ENCODE results near the gene STIMATE.
A peak's percentile ranks its signal among the peaks of the same experiment; 100 is the strongest.

Gene STIMATE

DNA sequence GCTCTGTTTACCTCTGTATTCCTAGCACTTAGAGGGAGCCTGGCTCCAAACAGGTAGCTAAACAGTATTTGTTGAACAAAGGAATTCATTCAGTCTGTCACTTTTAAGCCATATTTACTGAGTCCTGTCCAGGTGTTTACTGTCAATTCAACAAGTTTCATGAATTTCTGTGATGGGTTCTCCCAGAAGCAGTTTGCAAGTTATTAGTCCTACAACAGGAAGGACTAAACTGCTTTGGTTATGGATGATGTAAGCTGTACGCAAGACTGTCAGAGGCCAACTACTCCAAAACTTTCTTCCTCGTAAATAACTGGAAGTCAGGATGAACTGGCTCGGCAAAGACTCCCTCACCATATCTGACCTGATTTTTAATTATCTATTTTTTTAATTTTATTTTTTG is 25.1 kb downstream of the STIMATE start:
- TF ChIP-seq ZNF366 (tag by site-specific recombination; conservative IDR thresholded peaks at IDR 0.05) = 0 out of 2 replicates have a peak, but pooled peaks have one; percentile 19
- TF ChIP-seq KLF9 (tag by site-specific recombination; IDR thresholded peaks at IDR 0.05; ENCODE audit: low read depth) = no peak
- TF ChIP-seq SCRT2 (tag by site-specific recombination; IDR thresholded peaks at IDR 0.05) = peak; percentile 86
- TF ChIP-seq, protein P1, sequence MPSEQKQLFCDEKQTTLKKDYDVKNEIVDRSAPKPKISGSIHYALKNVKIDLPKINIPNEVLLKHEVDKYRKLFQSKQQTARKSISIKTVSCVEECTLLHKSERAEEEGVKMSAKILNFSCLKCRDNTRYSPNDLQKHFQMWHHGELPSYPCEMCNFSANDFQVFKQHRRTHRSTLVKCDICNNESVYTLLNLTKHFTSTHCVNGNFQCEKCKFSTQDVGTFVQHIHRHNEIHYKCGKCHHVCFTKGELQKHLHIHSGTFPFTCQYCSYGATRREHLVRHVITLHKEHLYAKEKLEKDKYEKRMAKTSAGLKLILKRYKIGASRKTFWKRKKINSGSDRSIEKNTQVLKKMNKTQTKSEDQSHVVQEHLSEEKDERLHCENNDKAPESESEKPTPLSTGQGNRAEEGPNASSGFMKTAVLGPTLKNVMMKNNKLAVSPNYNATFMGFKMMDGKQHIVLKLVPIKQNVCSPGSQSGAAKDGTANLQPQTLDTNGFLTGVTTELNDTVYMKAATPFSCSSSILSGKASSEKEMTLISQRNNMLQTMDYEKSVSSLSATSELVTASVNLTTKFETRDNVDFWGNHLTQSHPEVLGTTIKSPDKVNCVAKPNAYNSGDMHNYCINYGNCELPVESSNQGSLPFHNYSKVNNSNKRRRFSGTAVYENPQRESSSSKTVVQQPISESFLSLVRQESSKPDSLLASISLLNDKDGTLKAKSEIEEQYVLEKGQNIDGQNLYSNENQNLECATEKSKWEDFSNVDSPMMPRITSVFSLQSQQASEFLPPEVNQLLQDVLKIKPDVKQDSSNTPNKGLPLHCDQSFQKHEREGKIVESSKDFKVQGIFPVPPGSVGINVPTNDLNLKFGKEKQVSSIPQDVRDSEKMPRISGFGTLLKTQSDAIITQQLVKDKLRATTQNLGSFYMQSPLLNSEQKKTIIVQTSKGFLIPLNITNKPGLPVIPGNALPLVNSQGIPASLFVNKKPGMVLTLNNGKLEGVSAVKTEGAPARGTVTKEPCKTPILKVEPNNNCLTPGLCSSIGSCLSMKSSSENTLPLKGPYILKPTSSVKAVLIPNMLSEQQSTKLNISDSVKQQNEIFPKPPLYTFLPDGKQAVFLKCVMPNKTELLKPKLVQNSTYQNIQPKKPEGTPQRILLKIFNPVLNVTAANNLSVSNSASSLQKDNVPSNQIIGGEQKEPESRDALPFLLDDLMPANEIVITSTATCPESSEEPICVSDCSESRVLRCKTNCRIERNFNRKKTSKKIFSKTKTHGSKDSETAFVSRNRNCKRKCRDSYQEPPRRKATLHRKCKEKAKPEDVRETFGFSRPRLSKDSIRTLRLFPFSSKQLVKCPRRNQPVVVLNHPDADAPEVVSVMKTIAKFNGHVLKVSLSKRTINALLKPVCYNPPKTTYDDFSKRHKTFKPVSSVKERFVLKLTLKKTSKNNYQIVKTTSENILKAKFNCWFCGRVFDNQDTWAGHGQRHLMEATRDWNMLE (tag by site-specific recombination; conservative IDR thresholded peaks at IDR 0.05; ENCODE audit: low read depth) = peak; percentile 67
- CTCF ChIA-PET = interaction anchor here (0.7 to 0.9 kb wide), 2 partner anchors 21 to 70 kb away, joined by 3 read pairs; no protein-coding TSS in a partner anchor
- POLR2A ChIA-PET = no interaction called here
- no peaks in the 10 kb centered on the region for H3K4me1 ChIP-seq (ENCODE audit: control insufficient read depth, insufficient read depth, low read length)
- H3K4me3 ChIP-seq (ENCODE audit: low read depth, low read length) = no peak overlapping the region
- H3K9me3 ChIP-seq (ENCODE audit: control insufficient read depth, insufficient read depth, low read depth, low read length) = no peaks in the 10 kb centered on the region
- H3K36me3 ChIP-seq (ENCODE audit: control insufficient read depth in 2 of 2, insufficient read depth in 1 of 2, low read length in 2 of 2) = no peaks in the 10 kb centered on the region
- no peak overlapping the region for H3K27ac ChIP-seq (ENCODE audit: extremely low read depth, low read depth, low read length)

DNA sequence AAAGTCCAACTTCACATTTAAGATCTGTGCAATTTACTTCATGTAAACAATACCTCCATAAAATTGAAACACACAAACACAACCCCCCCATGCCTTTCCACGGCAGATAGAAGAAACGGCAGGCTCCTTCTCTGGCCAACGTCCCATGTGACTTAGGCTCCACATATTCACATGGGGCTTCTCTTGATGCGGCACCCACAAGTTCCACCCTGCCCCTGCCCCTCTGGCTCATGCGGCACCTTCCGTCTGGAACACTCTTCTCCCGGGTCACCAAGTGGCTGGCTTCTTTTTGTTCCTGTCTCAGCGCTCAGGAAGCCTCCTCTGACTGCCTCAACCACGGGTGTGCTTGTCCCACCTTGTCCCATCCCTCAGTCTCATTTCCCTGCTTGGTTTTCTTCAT is 25.6 kb downstream of the STIMATE start:
- H3K4me3 ChIP-seq (ENCODE audit: low read depth, low read length) = no peak overlapping the region
- TF ChIP-seq GLIS2 (tag by site-specific recombination; IDR thresholded peaks at IDR 0.05) = no peak
- TF ChIP-seq, protein P2, sequence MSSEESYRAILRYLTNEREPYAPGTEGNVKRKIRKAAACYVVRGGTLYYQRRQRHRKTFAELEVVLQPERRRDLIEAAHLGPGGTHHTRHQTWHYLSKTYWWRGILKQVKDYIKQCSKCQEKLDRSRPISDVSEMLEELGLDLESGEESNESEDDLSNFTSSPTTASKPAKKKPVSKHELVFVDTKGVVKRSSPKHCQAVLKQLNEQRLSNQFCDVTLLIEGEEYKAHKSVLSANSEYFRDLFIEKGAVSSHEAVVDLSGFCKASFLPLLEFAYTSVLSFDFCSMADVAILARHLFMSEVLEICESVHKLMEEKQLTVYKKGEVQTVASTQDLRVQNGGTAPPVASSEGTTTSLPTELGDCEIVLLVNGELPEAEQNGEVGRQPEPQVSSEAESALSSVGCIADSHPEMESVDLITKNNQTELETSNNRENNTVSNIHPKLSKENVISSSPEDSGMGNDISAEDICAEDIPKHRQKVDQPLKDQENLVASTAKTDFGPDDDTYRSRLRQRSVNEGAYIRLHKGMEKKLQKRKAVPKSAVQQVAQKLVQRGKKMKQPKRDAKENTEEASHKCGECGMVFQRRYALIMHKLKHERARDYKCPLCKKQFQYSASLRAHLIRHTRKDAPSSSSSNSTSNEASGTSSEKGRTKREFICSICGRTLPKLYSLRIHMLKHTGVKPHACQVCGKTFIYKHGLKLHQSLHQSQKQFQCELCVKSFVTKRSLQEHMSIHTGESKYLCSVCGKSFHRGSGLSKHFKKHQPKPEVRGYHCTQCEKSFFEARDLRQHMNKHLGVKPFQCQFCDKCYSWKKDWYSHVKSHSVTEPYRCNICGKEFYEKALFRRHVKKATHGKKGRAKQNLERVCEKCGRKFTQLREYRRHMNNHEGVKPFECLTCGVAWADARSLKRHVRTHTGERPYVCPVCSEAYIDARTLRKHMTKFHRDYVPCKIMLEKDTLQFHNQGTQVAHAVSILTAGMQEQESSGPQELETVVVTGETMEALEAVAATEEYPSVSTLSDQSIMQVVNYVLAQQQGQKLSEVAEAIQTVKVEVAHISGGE (tag by site-specific recombination; conservative IDR thresholded peaks at IDR 0.05; ENCODE audit: low read depth) = peak; percentile 47
- ChIA-PET CTCF (interaction anchor here (0.7 kb wide), 1 partner anchor 69 kb away, joined by 3 read pairs; no protein-coding TSS in a partner anchor), POLR2A (no interaction called here)
- H3K4me1 ChIP-seq (ENCODE audit: control insufficient read depth, insufficient read depth, low read length) = no peaks in the 10 kb centered on the region
- H3K27ac ChIP-seq (ENCODE audit: extremely low read depth, low read depth, low read length) = no peak overlapping the region
- H3K9me3 ChIP-seq (ENCODE audit: control insufficient read depth, insufficient read depth, low read depth, low read length) = no peaks in the 10 kb centered on the region
- no peaks in the 10 kb centered on the region for H3K36me3 ChIP-seq (ENCODE audit: control insufficient read depth in 2 of 2, insufficient read depth in 1 of 2, low read length in 2 of 2)

DNA sequence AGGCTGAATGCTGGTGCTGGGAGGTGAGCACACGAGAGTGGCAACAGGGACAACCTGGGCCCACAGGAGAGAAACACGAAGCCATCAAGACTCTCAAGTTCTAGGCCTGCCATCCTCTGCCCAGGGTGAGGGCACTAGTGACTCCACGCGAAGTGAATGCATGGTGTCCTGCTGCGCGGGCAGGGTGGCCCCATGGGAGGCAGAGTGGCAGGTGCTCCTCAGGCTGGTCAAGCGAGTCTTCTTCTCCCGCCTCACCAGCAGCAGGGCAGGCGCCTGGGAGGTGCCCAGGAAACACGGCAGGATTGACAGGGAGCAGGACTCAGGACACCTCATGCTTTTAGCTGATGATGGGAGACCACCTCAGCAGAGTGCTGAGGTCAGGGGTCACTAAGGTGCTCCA is 26.9 kb downstream of the STIMATE start:
- H3K4me1 ChIP-seq (ENCODE audit: control insufficient read depth, insufficient read depth, low read length) = no peaks in the 10 kb centered on the region
- no peak overlapping the region for H3K4me3 ChIP-seq (ENCODE audit: low read depth, low read length)
- no peak overlapping the region for H3K27ac ChIP-seq (ENCODE audit: extremely low read depth, low read depth, low read length)
- POLR2A ChIA-PET = no interaction called here
- CTCF ChIA-PET = no interaction called here
- H3K36me3 ChIP-seq (ENCODE audit: control insufficient read depth in 2 of 2, insufficient read depth in 1 of 2, low read length in 2 of 2) = no peaks in the 10 kb centered on the region
- no peaks in the 10 kb centered on the region for H3K9me3 ChIP-seq (ENCODE audit: control insufficient read depth, insufficient read depth, low read depth, low read length)
- TF ChIP-seq SP7 (tag by site-specific recombination; IDR thresholded peaks at IDR 0.05) (no peak), KLF8 (tag by site-specific recombination; IDR thresholded peaks at IDR 0.05) (no peak)

DNA sequence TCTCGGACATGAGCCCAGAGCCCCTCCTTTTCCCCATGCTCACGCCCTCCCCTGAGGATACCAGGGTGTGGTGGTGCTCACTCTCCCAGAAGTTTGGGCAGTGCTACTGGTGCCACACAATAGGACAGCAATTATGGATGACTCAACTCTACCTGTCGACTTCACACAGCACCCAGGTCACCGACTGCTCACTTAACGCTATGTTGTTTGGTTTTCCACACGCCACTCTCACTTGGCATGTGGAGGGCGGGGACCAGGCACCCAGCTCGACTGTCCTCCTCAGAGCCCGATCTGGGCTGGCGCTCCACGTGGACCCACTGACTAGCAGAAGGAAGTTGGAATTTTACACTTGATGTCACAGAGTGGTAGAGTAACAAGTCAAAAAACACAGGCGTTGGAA is 30.9 kb downstream of the STIMATE start:
- Histone ChIP-seq H3K27ac (ENCODE audit: extremely low read depth, low read depth, low read length) (no peak overlapping the region), H3K9me3 (ENCODE audit: control insufficient read depth, insufficient read depth, low read depth, low read length) (no peaks in the 10 kb centered on the region), H3K36me3 (ENCODE audit: control insufficient read depth in 2 of 2, insufficient read depth in 1 of 2, low read length in 2 of 2) (no peaks in the 10 kb centered on the region), H3K4me1 (ENCODE audit: control insufficient read depth, insufficient read depth, low read length) (no peaks in the 10 kb centered on the region), H3K4me3 (ENCODE audit: low read depth, low read length) (no peak overlapping the region)
- CTCF ChIA-PET = no interaction called here
- POLR2A ChIA-PET = no interaction called here
- TF ChIP-seq, protein P3, sequence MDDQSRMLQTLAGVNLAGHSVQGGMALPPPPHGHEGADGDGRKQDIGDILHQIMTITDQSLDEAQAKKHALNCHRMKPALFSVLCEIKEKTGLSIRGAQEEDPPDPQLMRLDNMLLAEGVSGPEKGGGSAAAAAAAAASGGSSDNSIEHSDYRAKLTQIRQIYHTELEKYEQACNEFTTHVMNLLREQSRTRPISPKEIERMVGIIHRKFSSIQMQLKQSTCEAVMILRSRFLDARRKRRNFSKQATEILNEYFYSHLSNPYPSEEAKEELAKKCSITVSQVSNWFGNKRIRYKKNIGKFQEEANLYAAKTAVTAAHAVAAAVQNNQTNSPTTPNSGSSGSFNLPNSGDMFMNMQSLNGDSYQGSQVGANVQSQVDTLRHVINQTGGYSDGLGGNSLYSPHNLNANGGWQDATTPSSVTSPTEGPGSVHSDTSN (CRISPR knock-in tag; IDR thresholded peaks at IDR 0.05) = no peak
- no peak for TF ChIP-seq ZNF654 (tag by site-specific recombination; IDR thresholded peaks at IDR 0.05; ENCODE audit: low read depth)
- no peak for TF ChIP-seq ZNF843 (tag by site-specific recombination; IDR thresholded peaks at IDR 0.05)
- TF ChIP-seq, protein P4, sequence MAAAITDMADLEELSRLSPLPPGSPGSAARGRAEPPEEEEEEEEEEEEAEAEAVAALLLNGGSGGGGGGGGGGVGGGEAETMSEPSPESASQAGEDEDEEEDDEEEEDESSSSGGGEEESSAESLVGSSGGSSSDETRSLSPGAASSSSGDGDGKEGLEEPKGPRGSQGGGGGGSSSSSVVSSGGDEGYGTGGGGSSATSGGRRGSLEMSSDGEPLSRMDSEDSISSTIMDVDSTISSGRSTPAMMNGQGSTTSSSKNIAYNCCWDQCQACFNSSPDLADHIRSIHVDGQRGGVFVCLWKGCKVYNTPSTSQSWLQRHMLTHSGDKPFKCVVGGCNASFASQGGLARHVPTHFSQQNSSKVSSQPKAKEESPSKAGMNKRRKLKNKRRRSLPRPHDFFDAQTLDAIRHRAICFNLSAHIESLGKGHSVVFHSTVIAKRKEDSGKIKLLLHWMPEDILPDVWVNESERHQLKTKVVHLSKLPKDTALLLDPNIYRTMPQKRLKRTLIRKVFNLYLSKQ (tag by site-specific recombination; IDR thresholded peaks at IDR 0.05; ENCODE audit: borderline replicate concordance) = no peak
- TF ChIP-seq ZNF292 (tag by site-specific recombination; IDR thresholded peaks at IDR 0.05; ENCODE audit: borderline replicate concordance, low read depth) = no peak
- TF ChIP-seq ZNF223 (tag by site-specific recombination; IDR thresholded peaks at IDR 0.05) = no peak
- TF ChIP-seq SALL2 (tag by site-specific recombination; IDR thresholded peaks at IDR 0.05; ENCODE audit: borderline replicate concordance) = no peak
- no peak for TF ChIP-seq ZNF404 (tag by site-specific recombination; IDR thresholded peaks at IDR 0.05)
- no peak for TF ChIP-seq ZNF138 (tag by site-specific recombination; IDR thresholded peaks at IDR 0.05; ENCODE audit: borderline replicate concordance)

Measured in HEK293 (cell line).